Measurements from ENCODE around the gene TAS1R3. TPM values are rescaled to one million over a fixed set of nuclear protein-coding genes. Genes with fewer than 3 reads are reported as not detected.

The TAS1R3 gene
- total RNA-seq, 1 donor from 2014 or later = 0.50 TPM

- FAIRE-seq = no peak
- Mint-ChIP-seq H3K36me3 (ENCODE audit: low read depth, unreplicated experiment) (no peaks in the 10 kb centered on the region), H3K9me3 (ENCODE audit: unreplicated experiment) (no peaks in the 10 kb centered on the region), H3K27ac (ENCODE audit: unreplicated experiment) (no peak overlapping the region), H3K4me3 (ENCODE audit: unreplicated experiment) (no peak overlapping the region), H3K27me3 (ENCODE audit: low read depth, unreplicated experiment) (no peaks in the 10 kb centered on the region), H3K4me1 (ENCODE audit: low read depth, unreplicated experiment) (peaks cover 10% of the 10 kb centered on the region)
- no peak for TF ChIP-seq EZH2 (IDR thresholded peaks at IDR 0.05; ENCODE audit: insufficient read depth, low read length)
- TF ChIP-seq CTCF (IDR thresholded peaks at IDR 0.05; ENCODE audit: insufficient read depth, low read depth, low read length) = no peak
- Histone ChIP-seq H2AFZ (ENCODE audit: low read depth, low read length) (no peak overlapping the region), H3K27ac (ENCODE audit: low read depth, low read length) (no peak overlapping the region), H4K20me1 (ENCODE audit: insufficient read depth, low read length) (peaks cover 26% of the 10 kb centered on the region), H3K79me2 (ENCODE audit: insufficient read depth, low read length) (peaks cover 34% of the 10 kb centered on the region), H3K27me3 (ENCODE audit: insufficient read depth, low read length) (no peaks in the 10 kb centered on the region), H3K4me2 (ENCODE audit: low read length) (no peak overlapping the region), H3K9ac (ENCODE audit: low read length) (no peak overlapping the region), H3K4me3 (ENCODE audit: insufficient read depth, low read depth, low read length) (no peak overlapping the region), H3K36me3 (ENCODE audit: insufficient read depth, low read length) (peaks cover 3% of the 10 kb centered on the region), H3K4me1 (ENCODE audit: insufficient read depth, low read length) (peaks cover 14% of the 10 kb centered on the region), H3K9me3 (ENCODE audit: insufficient read depth, low read depth, low read length) (peaks cover 8% of the 10 kb centered on the region)
- no peak for DNase-seq (ENCODE audit: low read depth)
These were observed 39.8 kb downstream of the TAS1R3 start for GRCh38 chr1:1370771-1371300.

- no peak overlapping the region for H3K4me3 ChIP-seq (ENCODE audit: insufficient read depth, low read depth, low read length)
- peaks cover 34% of the 10 kb centered on the region for H3K79me2 ChIP-seq (ENCODE audit: insufficient read depth, low read length)
- DNase-seq (ENCODE audit: low read depth) (no peak), FAIRE-seq (no peak)
- no peak overlapping the region for H3K4me3 Mint-ChIP-seq (ENCODE audit: unreplicated experiment)
- H3K9ac ChIP-seq (ENCODE audit: low read length) = no peak overlapping the region
- H4K20me1 ChIP-seq (ENCODE audit: insufficient read depth, low read length) = peaks cover 26% of the 10 kb centered on the region
- H3K9me3 ChIP-seq (ENCODE audit: insufficient read depth, low read depth, low read length) = peaks cover 8% of the 10 kb centered on the region
- H3K4me2 ChIP-seq (ENCODE audit: low read length) = no peak overlapping the region
- TF ChIP-seq CTCF (IDR thresholded peaks at IDR 0.05; ENCODE audit: insufficient read depth, low read depth, low read length) (no peak), EZH2 (IDR thresholded peaks at IDR 0.05; ENCODE audit: insufficient read depth, low read length) (no peak)
- H3K4me1 ChIP-seq (ENCODE audit: insufficient read depth, low read length) = peaks cover 18% of the 10 kb centered on the region
- H3K27ac ChIP-seq (ENCODE audit: low read depth, low read length) = no peak overlapping the region
- H2AFZ ChIP-seq (ENCODE audit: low read depth, low read length) = no peak overlapping the region
- no peaks in the 10 kb centered on the region for H3K27me3 Mint-ChIP-seq (ENCODE audit: low read depth, unreplicated experiment)
- peaks cover 3% of the 10 kb centered on the region for H3K36me3 ChIP-seq (ENCODE audit: insufficient read depth, low read length)
- peaks cover 2% of the 10 kb centered on the region for H3K36me3 Mint-ChIP-seq (ENCODE audit: low read depth, unreplicated experiment)
- peaks cover 10% of the 10 kb centered on the region for H3K4me1 Mint-ChIP-seq (ENCODE audit: low read depth, unreplicated experiment)
- H3K27ac Mint-ChIP-seq (ENCODE audit: unreplicated experiment) = no peak overlapping the region
- H3K27me3 ChIP-seq (ENCODE audit: insufficient read depth, low read length) = no peaks in the 10 kb centered on the region
- H3K9me3 Mint-ChIP-seq (ENCODE audit: unreplicated experiment) = no peaks in the 10 kb centered on the region
These were observed 40.3 kb downstream of the TAS1R3 start for GRCh38 chr1:1371364-1371745.

All from astrocyte (in vitro differentiated cells and primary cell).